ENCODE results near the gene LPP. TPM values are rescaled to one million over a fixed set of nuclear protein-coding genes. Genes with fewer than 3 reads are reported as not detected.

LPP gene
- total and polyA plus RNA-seq, 4 donors = 11.1 to 219 (median 66.5) TPM

GRCh38 chr3:188496390-188496789 lies 342.4 kb downstream of the LPP start:
- H3K4me3 ChIP-seq = no peak overlapping the region
- 92 to 99% methylated on average over 3 of the region's 3 CpGs for WGBS, 2 donors
- no peak for TF ChIP-seq CTCF (IDR thresholded peaks at IDR 0.05; ENCODE audit: control extremely low read depth, extremely low read depth)

GRCh38 chr3:188497021-188497420 lies 343.1 kb downstream of the LPP start:
- peaks cover 0 to 2% (median 0%) of the 10 kb centered on the region in 5 donors for H3K4me1 ChIP-seq (ENCODE audit: control insufficient read depth in 5 of 5, insufficient read depth in 5 of 5, low read length in 5 of 5)
- 78 to 85% methylated on average over 4 of the region's 4 CpGs for WGBS, 2 donors
- no peak for DNase-seq
- H3K27ac ChIP-seq (ENCODE audit: low read depth in 1 of 2, low read length in 1 of 2) = no peak overlapping the region
- H3K36me3 ChIP-seq (ENCODE audit: control insufficient read depth in 4 of 4, insufficient read depth in 4 of 4, low read length in 4 of 4) = peaks cover 0 to 1% (median 0%) of the 10 kb centered on the region in 4 donors
- H3K4me3 ChIP-seq = no peak overlapping the region
- H3K9me3 ChIP-seq (ENCODE audit: control insufficient read depth in 4 of 4, insufficient read depth in 3 of 4, low read length in 3 of 4) = no peaks in the 10 kb centered on the region
- H3K9ac ChIP-seq (ENCODE audit: insufficient read depth in 1 of 2, low read length in 2 of 2) = no peak overlapping the region
- no peak for ATAC-seq (ENCODE audit: insufficient read depth, low FRiP score)
- TF ChIP-seq CTCF (IDR thresholded peaks at IDR 0.05; ENCODE audit: control extremely low read depth, extremely low read depth) = no peak
- no peaks in the 10 kb centered on the region for H3K27me3 ChIP-seq (ENCODE audit: control insufficient read depth in 3 of 3, insufficient read depth in 3 of 3, low read length in 2 of 3)

More at GRCh38 chr3:188496390-188496789, 342.4 kb downstream of the LPP start:
- H3K27me3 ChIP-seq (ENCODE audit: control insufficient read depth in 3 of 3, insufficient read depth in 3 of 3, low read length in 2 of 3) = no peaks in the 10 kb centered on the region
- H3K9ac ChIP-seq (ENCODE audit: insufficient read depth in 1 of 2, low read length in 2 of 2) = no peak overlapping the region
- peaks cover 0 to 7% (median 0%) of the 10 kb centered on the region in 5 donors for H3K4me1 ChIP-seq (ENCODE audit: control insufficient read depth in 5 of 5, insufficient read depth in 5 of 5, low read length in 5 of 5)
- peaks cover 0 to 1% (median under 1%) of the 10 kb centered on the region in 4 donors for H3K36me3 ChIP-seq (ENCODE audit: control insufficient read depth in 4 of 4, insufficient read depth in 4 of 4, low read length in 4 of 4)
- no peak overlapping the region for H3K27ac ChIP-seq (ENCODE audit: low read depth in 1 of 2, low read length in 1 of 2)
- no peak for DNase-seq
- H3K9me3 ChIP-seq (ENCODE audit: control insufficient read depth in 4 of 4, insufficient read depth in 3 of 4, low read length in 3 of 4) = no peaks in the 10 kb centered on the region
- ATAC-seq (ENCODE audit: insufficient read depth, low FRiP score) = no peak

- no peak overlapping the region for H3K9ac ChIP-seq (ENCODE audit: insufficient read depth in 1 of 2, low read length in 2 of 2)
- no peak overlapping the region for H3K27ac ChIP-seq (ENCODE audit: low read depth in 1 of 2, low read length in 1 of 2)
- 60 to 63% methylated on average over 3 of the region's 3 CpGs for WGBS, 2 donors
- ATAC-seq (ENCODE audit: insufficient read depth, low FRiP score) (no peak), DNase-seq (no peak)
- peaks cover 0 to 5% (median 3%) of the 10 kb centered on the region in 4 donors for H3K9me3 ChIP-seq (ENCODE audit: control insufficient read depth in 4 of 4, insufficient read depth in 3 of 4, low read length in 3 of 4)
- peaks cover 0 to 3% (median 0%) of the 10 kb centered on the region in 4 donors for H3K36me3 ChIP-seq (ENCODE audit: control insufficient read depth in 4 of 4, insufficient read depth in 4 of 4, low read length in 4 of 4)
- H3K27me3 ChIP-seq (ENCODE audit: control insufficient read depth in 3 of 3, insufficient read depth in 3 of 3, low read length in 2 of 3) = no peaks in the 10 kb centered on the region
- H3K4me3 ChIP-seq = no peak overlapping the region
- TF ChIP-seq CTCF (IDR thresholded peaks at IDR 0.05; ENCODE audit: control extremely low read depth, extremely low read depth) = no peak
- H3K4me1 ChIP-seq (ENCODE audit: control insufficient read depth in 5 of 5, insufficient read depth in 5 of 5, low read length in 5 of 5) = peaks cover 0 to 15% (median 2%) of the 10 kb centered on the region in 5 donors
Observed at GRCh38 chr3:188503647-188504046, 349.7 kb downstream of the LPP start.

- peaks cover 0 to 19% (median 2%) of the 10 kb centered on the region in 5 donors for H3K4me1 ChIP-seq (ENCODE audit: control insufficient read depth in 5 of 5, insufficient read depth in 5 of 5, low read length in 5 of 5)
- WGBS, 2 donors = 53 to 58% methylated on average over 3 of the region's 3 CpGs
- no peak for ATAC-seq (ENCODE audit: insufficient read depth, low FRiP score)
- H3K4me3 ChIP-seq = no peak overlapping the region
- H3K9ac ChIP-seq (ENCODE audit: insufficient read depth in 1 of 2, low read length in 2 of 2) = no peak overlapping the region
- no peaks in the 10 kb centered on the region for H3K27me3 ChIP-seq (ENCODE audit: control insufficient read depth in 3 of 3, insufficient read depth in 3 of 3, low read length in 2 of 3)
- H3K27ac ChIP-seq (ENCODE audit: low read depth in 1 of 2, low read length in 1 of 2) = no peak overlapping the region
- no peak for TF ChIP-seq CTCF (IDR thresholded peaks at IDR 0.05; ENCODE audit: control extremely low read depth, extremely low read depth)
- DNase-seq = no peak
- H3K36me3 ChIP-seq (ENCODE audit: control insufficient read depth in 4 of 4, insufficient read depth in 4 of 4, low read length in 4 of 4) = peaks cover 0 to 3% (median 0%) of the 10 kb centered on the region in 4 donors
- peaks cover 0 to 5% (median 3%) of the 10 kb centered on the region in 4 donors for H3K9me3 ChIP-seq (ENCODE audit: control insufficient read depth in 4 of 4, insufficient read depth in 3 of 4, low read length in 3 of 4)
Observed at GRCh38 chr3:188505151-188505550, 351.2 kb downstream of the LPP start.
